Activated CD8-positive, alpha-beta T cell treated with anti-CD3 and anti-CD28 coated beads, Interleukin-2, amount 10 ng/mL, durations not matched to agents 7 days and 5 days (primary cell): ENCODE results near the gene ANO1. TPM values are rescaled to one million over a fixed set of nuclear protein-coding genes. Genes with fewer than 3 reads are reported as not detected.
"Not testable (repeated sequence)": the region's sequence is repeated elsewhere in the genome, so short reads cannot be mapped to it uniquely, and the experiment has no call there.

Source experiments
- ATAC-seq: fragments of 150-1000 bp; cut with Tn5 transposase; one replicate; pipeline ENCODE4 v1.10.0; 2021; ENCODE audit warnings: moderate library complexity
- CTCF ChIA-PET: fragments of 350-600 bp; sonication (Branson Sonifier 250); formaldehyde crosslinking; loops from one replicate; lab custom pipeline; 2021; ENCODE audit warnings: antibody characterized with exemption; lab: Charles Lee
- POLR2A ChIA-PET: fragments of 350-600 bp; sonication (Branson Sonifier 250); formaldehyde crosslinking; loops from one replicate; lab custom pipeline; 2021; ENCODE audit warnings: antibody characterized with exemption; lab: Charles Lee
- DNase-seq: peaks from one replicate; pipeline ENCODE4 v3.0.0-alpha.2; 2020
- H3K27ac Mint-ChIP-seq: one replicate; pipeline ENCODE4 v1.8.0; 2021; ENCODE audit warnings: mild to moderate bottlenecking, mixed read lengths
- H3K27me3 Mint-ChIP-seq: one replicate; pipeline ENCODE4 v1.8.0; 2021; ENCODE audit warnings: low read depth, mixed read lengths
- H3K36me3 Mint-ChIP-seq: one replicate; pipeline ENCODE4 v1.8.0; 2021; ENCODE audit warnings: low read depth, mixed read lengths
- H3K4me1 Mint-ChIP-seq: one replicate; pipeline ENCODE4 v1.8.0; 2021; ENCODE audit warnings: low read depth, mixed read lengths
- H3K4me3 Mint-ChIP-seq: one replicate; pipeline ENCODE4 v1.8.0; 2021; ENCODE audit warnings: mild to moderate bottlenecking, mixed read lengths
- H3K9me3 Mint-ChIP-seq: one replicate; pipeline ENCODE4 v1.8.0; 2022; ENCODE audit warnings: mixed read lengths; ENCODE audit not compliant: insufficient read depth
- total RNA-seq, 2 experiments: library from RNA; stranded (reverse); gene quantifications; one replicate each; pipeline ENCODE4 v1.2.3, GENCODE V29; 2021

The ANO1 gene
- total RNA-seq, 2 experiments from 2014 or later = not detected

- Mint-ChIP-seq H3K4me1 (peaks cover 47% of the 10 kb centered on the region), H3K27ac (no peak overlapping the region), H3K4me3 (no peak overlapping the region), H3K9me3 (no peaks in the 10 kb centered on the region), H3K27me3 (no peaks in the 10 kb centered on the region), H3K36me3 (peaks cover 53% of the 10 kb centered on the region)
- CTCF ChIA-PET = interaction anchor here (1.6 kb wide), 1 partner anchor 9 kb away, joined by 4 read pairs; no protein-coding TSS in a partner anchor
- POLR2A ChIA-PET = no interaction called here
- DNase-seq = no peak
- no peak for ATAC-seq
These were observed 128.9 kb downstream of the ANO1 start for GRCh38 chr11:70206982-70207376.

GRCh38 chr11:70207531-70208131 lies 129.5 kb downstream of the ANO1 start:
- ChIA-PET POLR2A (no interaction called here), CTCF (interaction anchor here (1.6 kb wide), 1 partner anchor 9 kb away, joined by 4 read pairs; no protein-coding TSS in a partner anchor)
- no peaks in the 10 kb centered on the region for H3K9me3 Mint-ChIP-seq
- no peak overlapping the region for H3K27ac Mint-ChIP-seq
- DNase-seq (no peak), ATAC-seq (no peak)
- H3K36me3 Mint-ChIP-seq = peaks cover 53% of the 10 kb centered on the region
- H3K27me3 Mint-ChIP-seq = no peaks in the 10 kb centered on the region
- peaks cover 40% of the 10 kb centered on the region for H3K4me1 Mint-ChIP-seq
- no peak overlapping the region for H3K4me3 Mint-ChIP-seq

- no peaks in the 10 kb centered on the region for H3K9me3 Mint-ChIP-seq
- no peak overlapping the region for H3K4me3 Mint-ChIP-seq
- H3K27ac Mint-ChIP-seq = no peak overlapping the region
- H3K36me3 Mint-ChIP-seq = peaks cover 45% of the 10 kb centered on the region
- CTCF ChIA-PET = no interaction called here
- ATAC-seq = no peak
- POLR2A ChIA-PET = no interaction called here
- no peaks in the 10 kb centered on the region for H3K27me3 Mint-ChIP-seq
- peaks cover 33% of the 10 kb centered on the region for H3K4me1 Mint-ChIP-seq
- no peak for DNase-seq
These were observed 131.3 kb downstream of the ANO1 start for GRCh38 chr11:70209391-70209912.

- no peak overlapping the region for H3K27ac Mint-ChIP-seq
These were observed 132.0 kb downstream of the ANO1 start for GRCh38 chr11:70210051-70210501.

GRCh38 chr11:70210530-70210929 lies 132.4 kb downstream of the ANO1 start:
- Mint-ChIP-seq H3K4me1 (peaks cover 23% of the 10 kb centered on the region), H3K27ac (no peak overlapping the region), H3K9me3 (no peaks in the 10 kb centered on the region), H3K27me3 (no peaks in the 10 kb centered on the region), H3K4me3 (no peak overlapping the region), H3K36me3 (peaks cover 35% of the 10 kb centered on the region)
- ATAC-seq (no peak), DNase-seq (no peak)
- POLR2A ChIA-PET = no interaction called here
- CTCF ChIA-PET = no interaction called here

More at GRCh38 chr11:70210051-70210501, 132.0 kb downstream of the ANO1 start:
- H3K27me3 Mint-ChIP-seq = no peaks in the 10 kb centered on the region
- no peak for DNase-seq
- peaks cover 27% of the 10 kb centered on the region for H3K4me1 Mint-ChIP-seq
- ChIA-PET POLR2A (no interaction called here), CTCF (no interaction called here)
- no peaks in the 10 kb centered on the region for H3K9me3 Mint-ChIP-seq
- ATAC-seq = no peak
- H3K4me3 Mint-ChIP-seq = no peak overlapping the region
- H3K36me3 Mint-ChIP-seq = peaks cover 39% of the 10 kb centered on the region

GRCh38 chr11:70212227-70212811 lies 134.2 kb downstream of the ANO1 start:
- ATAC-seq (no peak), DNase-seq (no peak)
- H3K4me1 Mint-ChIP-seq = peaks cover 14% of the 10 kb centered on the region
- H3K9me3 Mint-ChIP-seq = no peaks in the 10 kb centered on the region
- no peak overlapping the region for H3K4me3 Mint-ChIP-seq
- H3K27ac Mint-ChIP-seq = no peak overlapping the region
- peaks cover 17% of the 10 kb centered on the region for H3K36me3 Mint-ChIP-seq
- ChIA-PET POLR2A (interaction anchor here (1.5 kb wide), 1 partner anchor 8 kb away, joined by 6 read pairs; no protein-coding TSS in a partner anchor), CTCF (no interaction called here)
- no peaks in the 10 kb centered on the region for H3K27me3 Mint-ChIP-seq

GRCh38 chr11:70217388-70217787 lies 139.3 kb downstream of the ANO1 start:
- peaks cover 10% of the 10 kb centered on the region for H3K27me3 Mint-ChIP-seq
- H3K36me3 Mint-ChIP-seq, H3K9me3 Mint-ChIP-seq, H3K4me3 Mint-ChIP-seq, DNase-seq, POLR2A ChIA-PET, H3K27ac Mint-ChIP-seq, CTCF ChIA-PET, ATAC-seq, H3K4me1 Mint-ChIP-seq: not testable (repeated sequence)

GRCh38 chr11:70218076-70218475 lies 140.0 kb downstream of the ANO1 start:
- DNase-seq, H3K36me3 Mint-ChIP-seq, ATAC-seq, CTCF ChIA-PET, H3K4me1 Mint-ChIP-seq, H3K27ac Mint-ChIP-seq, POLR2A ChIA-PET, H3K4me3 Mint-ChIP-seq, H3K9me3 Mint-ChIP-seq: not testable (repeated sequence)
- H3K27me3 Mint-ChIP-seq = peaks cover 12% of the 10 kb centered on the region

- no peak overlapping the region for H3K4me3 Mint-ChIP-seq
- ChIA-PET POLR2A (no interaction called here), CTCF (no interaction called here)
- H3K9me3 Mint-ChIP-seq = no peaks in the 10 kb centered on the region
- DNase-seq = no peak
- no peaks in the 10 kb centered on the region for H3K36me3 Mint-ChIP-seq
- no peak overlapping the region for H3K27ac Mint-ChIP-seq
- peaks cover 20% of the 10 kb centered on the region for H3K27me3 Mint-ChIP-seq
- no peaks in the 10 kb centered on the region for H3K4me1 Mint-ChIP-seq
- ATAC-seq = no peak
These were observed 142.0 kb downstream of the ANO1 start for GRCh38 chr11:70220136-70220535.

- no peak overlapping the region for H3K4me3 Mint-ChIP-seq
- no peak for DNase-seq
- no peak for ATAC-seq
- no peaks in the 10 kb centered on the region for H3K36me3 Mint-ChIP-seq
- H3K4me1 Mint-ChIP-seq = no peaks in the 10 kb centered on the region
- H3K9me3 Mint-ChIP-seq = no peaks in the 10 kb centered on the region
- ChIA-PET POLR2A (no interaction called here), CTCF (no interaction called here)
- no peak overlapping the region for H3K27ac Mint-ChIP-seq
- peaks cover 20% of the 10 kb centered on the region for H3K27me3 Mint-ChIP-seq
These were observed 142.8 kb downstream of the ANO1 start for GRCh38 chr11:70220920-70221319.

- no peak overlapping the region for H3K4me3 Mint-ChIP-seq
- ChIA-PET CTCF (interaction anchor here (0.6 kb wide), 1 partner anchor 21 kb away, joined by 3 read pairs; no protein-coding TSS in a partner anchor), POLR2A (no interaction called here)
- DNase-seq (no peak), ATAC-seq (no peak)
- H3K27me3 Mint-ChIP-seq = peaks cover 12% of the 10 kb centered on the region
- H3K27ac Mint-ChIP-seq = no peak overlapping the region
- no peaks in the 10 kb centered on the region for H3K9me3 Mint-ChIP-seq
- H3K36me3 Mint-ChIP-seq = no peaks in the 10 kb centered on the region
- H3K4me1 Mint-ChIP-seq = no peaks in the 10 kb centered on the region
These were observed 147.6 kb downstream of the ANO1 start for GRCh38 chr11:70225681-70226177.

GRCh38 chr11:70226183-70226582 lies 148.1 kb downstream of the ANO1 start:
- peaks cover 10% of the 10 kb centered on the region for H3K27me3 Mint-ChIP-seq
- no peak for DNase-seq
- no peak overlapping the region for H3K27ac Mint-ChIP-seq
- H3K9me3 Mint-ChIP-seq = no peaks in the 10 kb centered on the region
- H3K36me3 Mint-ChIP-seq = no peaks in the 10 kb centered on the region
- CTCF ChIA-PET = interaction anchor here (0.6 kb wide), 1 partner anchor 22 kb away, joined by 3 read pairs; no protein-coding TSS in a partner anchor
- no peak overlapping the region for H3K4me3 Mint-ChIP-seq
- no peaks in the 10 kb centered on the region for H3K4me1 Mint-ChIP-seq
- POLR2A ChIA-PET = no interaction called here
- no peak for ATAC-seq
